Erythroblast (primary cell): ENCODE results near the gene TMEM198.

Source experiments
- GATA1 ChIP-seq: IDR thresholded peaks from 2 replicates; pipeline ENCODE4 v1.6.1; 2011; ENCODE audit warnings: low read depth, mild to moderate bottlenecking, control low read depth, low read length, moderate library complexity
- POLR2A ChIP-seq: IDR thresholded peaks from 2 replicates; pipeline ENCODE4 v1.6.1; 2011; ENCODE audit warnings: mild to moderate bottlenecking, low read length

DNA sequence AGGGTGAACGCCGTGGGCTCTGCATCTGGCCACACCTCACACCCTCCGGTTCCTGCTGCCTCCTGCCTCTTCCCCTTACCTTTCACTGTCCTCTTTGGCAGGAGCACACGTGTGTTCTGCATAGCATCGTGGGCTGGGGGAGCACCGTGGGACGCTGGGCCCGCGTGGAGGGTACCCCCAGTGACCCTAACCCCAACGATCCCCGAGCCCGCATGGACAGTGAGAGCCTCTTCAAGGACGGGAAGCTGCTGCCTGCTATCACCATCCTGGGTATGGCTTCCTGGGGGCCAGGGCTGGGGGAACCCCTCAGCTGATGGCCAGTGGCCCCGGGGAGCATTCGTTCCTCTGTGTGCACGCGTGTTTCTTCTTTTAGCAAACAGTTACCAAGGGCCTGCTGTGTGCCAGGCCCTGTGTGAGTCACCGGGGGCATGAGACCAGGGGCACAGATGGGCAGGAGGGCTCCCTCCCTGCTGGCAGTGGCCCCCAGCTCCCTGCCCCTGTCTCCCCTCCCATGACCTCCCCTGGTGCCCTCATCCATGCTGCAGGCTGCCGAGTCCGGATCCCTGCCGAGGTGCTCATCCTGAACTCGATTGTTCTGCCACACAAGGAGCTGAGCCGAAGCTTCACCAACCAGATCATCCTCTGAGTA is 37.6 kb upstream of the TMEM198 start:
- TF ChIP-seq POLR2A (no peak), GATA1 (no peak)
